Lung microvascular endothelial cell (primary cell): ENCODE results near the gene IL1RAPL1. TPM values are rescaled to one million over a fixed set of nuclear protein-coding genes. Genes with fewer than 3 reads are reported as not detected.
A peak's percentile ranks its signal among the peaks of the same experiment; 100 is the strongest.
"Not testable (repeated sequence)": the region's sequence is repeated elsewhere in the genome, so short reads cannot be mapped to it uniquely, and the experiment has no call there.

Experiments
- DNase-seq, 2 donors: peaks; one replicate each; pipeline versions ENCODE4 v3.0.0 to v3.0.0-alpha.2; 2010; ENCODE audit warnings: low read depth in 2 of 2
- total RNA-seq: library from RNA; depleted of rRNA; stranded (reverse); fragments of >200 nt; gene quantifications from 2 replicates; pipeline ENCODE4 v1.2.1, GENCODE V29; 2014

Gene IL1RAPL1
- total RNA-seq, 1 donor from 2014 or later: not detected

- DNase-seq: not testable (repeated sequence)
These were observed 179.3 kb downstream of the IL1RAPL1 start for GRCh38 chrX:28766561-28766960.

- no peak for DNase-seq
These were observed 186.6 kb downstream of the IL1RAPL1 start for GRCh38 chrX:28773807-28774206.

- peak in 1 of 2 donors; percentile 7 for DNase-seq
These were observed 200.0 kb downstream of the IL1RAPL1 start for GRCh38 chrX:28787206-28787605.

- DNase-seq: not testable (repeated sequence)
These were observed 213.4 kb downstream of the IL1RAPL1 start for GRCh38 chrX:28800671-28801070.

GRCh38 chrX:28802625-28803024 is 215.4 kb downstream of the IL1RAPL1 start:
- DNase-seq: no peak

GRCh38 chrX:28835991-28836390 is 248.7 kb downstream of the IL1RAPL1 start:
- DNase-seq: no peak

GRCh38 chrX:28843817-28844216 is 256.6 kb downstream of the IL1RAPL1 start:
- DNase-seq: no peak

- no peak for DNase-seq
These were observed 260.2 kb downstream of the IL1RAPL1 start for GRCh38 chrX:28847423-28847822.

- DNase-seq: no peak
These were observed 261.5 kb downstream of the IL1RAPL1 start for GRCh38 chrX:28848707-28849106.

GRCh38 chrX:28850955-28851354 is 263.7 kb downstream of the IL1RAPL1 start:
- no peak for DNase-seq

GRCh38 chrX:28851871-28852270 is 264.6 kb downstream of the IL1RAPL1 start:
- DNase-seq: no peak

GRCh38 chrX:28854637-28855036 is 267.4 kb downstream of the IL1RAPL1 start:
- no peak for DNase-seq

- DNase-seq: no peak
These were observed 289.2 kb downstream of the IL1RAPL1 start for GRCh38 chrX:28876408-28876807.

- DNase-seq: no peak
These were observed 289.7 kb downstream of the IL1RAPL1 start for GRCh38 chrX:28876901-28877300.

- no peak for DNase-seq
These were observed 292.9 kb downstream of the IL1RAPL1 start for GRCh38 chrX:28880136-28880535.

- DNase-seq: no peak
These were observed 297.6 kb downstream of the IL1RAPL1 start for GRCh38 chrX:28884823-28885222.

GRCh38 chrX:28888416-28888815 is 301.2 kb downstream of the IL1RAPL1 start:
- no peak for DNase-seq

GRCh38 chrX:28889591-28890090 is 302.4 kb downstream of the IL1RAPL1 start:
- no peak for DNase-seq

- DNase-seq: no peak
These were observed 314.4 kb downstream of the IL1RAPL1 start for GRCh38 chrX:28901637-28902036.

GRCh38 chrX:28910487-28910886 is 323.2 kb downstream of the IL1RAPL1 start:
- no peak for DNase-seq

- peak in 1 of 2 donors; percentile 0 for DNase-seq
These were observed 333.1 kb downstream of the IL1RAPL1 start for GRCh38 chrX:28920153-28920943.

GRCh38 chrX:28922106-28922505 is 334.9 kb downstream of the IL1RAPL1 start:
- DNase-seq: no peak

GRCh38 chrX:28946846-28947245 is 359.6 kb downstream of the IL1RAPL1 start:
- no peak for DNase-seq
